NOMO-1 treated with dmso at 0.1 percent for 144 hours (cell line): ENCODE results near the gene STING1.
"Not testable (repeated sequence)": the region's sequence is repeated elsewhere in the genome, so short reads cannot be mapped to it uniquely, and the experiment has no call there.

Experiments used
- DNase-seq: peaks from one replicate; lab custom pipeline; 2025; ENCODE audit not compliant: unreplicated experiment; lab: John Stamatoyannopoulos, UW

Gene STING1

GRCh38 chr5:139503036-139503817, 20.7 kb upstream of the STING1 start:
- DNase-seq: not testable (repeated sequence)

- no peak for DNase-seq
Observed at GRCh38 chr5:139501381-139501780, 18.8 kb upstream of the STING1 start.

GRCh38 chr5:139495638-139496435, 13.3 kb upstream of the STING1 start:
- no peak for DNase-seq

- no peak for DNase-seq
Observed at GRCh38 chr5:139494832-139495231, 12.3 kb upstream of the STING1 start.

GRCh38 chr5:139494256-139494655, 11.7 kb upstream of the STING1 start:
- no peak for DNase-seq

- no peak for DNase-seq
Observed at GRCh38 chr5:139492700-139493192, 10.2 kb upstream of the STING1 start.

GRCh38 chr5:139488260-139488659, 5.7 kb upstream of the STING1 start:
- no peak for DNase-seq

GRCh38 chr5:139486201-139486600, 3.6 kb upstream of the STING1 start:
- DNase-seq: no peak

- not testable (repeated sequence) for DNase-seq
Observed at GRCh38 chr5:139482890-139483208, 291 bp upstream of the STING1 start.

GRCh38 chr5:139481580-139482049, 943 bp downstream of the STING1 start:
- no peak for DNase-seq

- no peak for DNase-seq
Observed at GRCh38 chr5:139481122-139481533, 1.4 kb downstream of the STING1 start.

- not testable (repeated sequence) for DNase-seq
Observed at GRCh38 chr5:139479729-139480128, 2.8 kb downstream of the STING1 start.

- DNase-seq: not testable (repeated sequence)
Observed at GRCh38 chr5:139478657-139479423, 3.7 kb downstream of the STING1 start.

- no peak for DNase-seq
Observed at GRCh38 chr5:139475865-139476617, 6.5 kb downstream of the STING1 start.

- DNase-seq: peak; percentile 98
Observed at GRCh38 chr5:139474890-139475791, 7.4 kb downstream of the STING1 start.

- DNase-seq: no peak
Observed at GRCh38 chr5:139473565-139473964, 9.0 kb downstream of the STING1 start.

- no peak for DNase-seq
Observed at GRCh38 chr5:139473105-139473504, 9.5 kb downstream of the STING1 start.

GRCh38 chr5:139472386-139473030, 10.1 kb downstream of the STING1 start:
- DNase-seq: no peak

- peak; percentile 62 for DNase-seq
Observed at GRCh38 chr5:139470821-139471300, 11.7 kb downstream of the STING1 start, which contains the start of gene SMIM33. TSS of gene SMIM33 (plus strand) at chr5:139471004. CDS start at chr5:139471122, 118 bp downstream.
